WI38 (cell line): ENCODE results near the gene SELENOI.

Source experiments
- H3K4me3 ChIP-seq: 2 replicates; pipeline ENCODE4 v1.5.1; 2011; ENCODE audit warnings: low read depth, mild to moderate bottlenecking, control low read depth, low read length
- CTCF ChIP-seq: IDR thresholded peaks from 2 replicates; pipeline ENCODE4 v1.5.1; 2012; ENCODE audit warnings: low read depth, mild to moderate bottlenecking, control low read depth, low read length

Gene SELENOI

GRCh38 chr2:26384183-26384582 lies 38.2 kb downstream of the SELENOI start:
- H3K4me3 ChIP-seq, result no peak overlapping the region
- no peak for TF ChIP-seq CTCF

- TF ChIP-seq CTCF, result no peak
Measured at GRCh38 chr2:26384597-26384996, 38.7 kb downstream of the SELENOI start.

GRCh38 chr2:26387189-26387588 lies 41.2 kb downstream of the SELENOI start:
- TF ChIP-seq CTCF, result no peak
- H3K4me3 ChIP-seq, result no peak overlapping the region

More at GRCh38 chr2:26384597-26384996, 38.7 kb downstream of the SELENOI start:
- no peak overlapping the region for H3K4me3 ChIP-seq

GRCh38 chr2:26394694-26395093 lies 48.8 kb downstream of the SELENOI start:
- no peak for TF ChIP-seq CTCF
- H3K4me3 ChIP-seq, result no peak overlapping the region

GRCh38 chr2:26395394-26395793 lies 49.5 kb downstream of the SELENOI start:
- TF ChIP-seq CTCF, result no peak
- H3K4me3 ChIP-seq, result no peak overlapping the region

GRCh38 chr2:26396734-26397298 lies 50.9 kb downstream of the SELENOI start:
- H3K4me3 ChIP-seq, result no peak overlapping the region
- TF ChIP-seq CTCF, result no peak

GRCh38 chr2:26399771-26400376 lies 53.9 kb downstream of the SELENOI start:
- no peak overlapping the region for H3K4me3 ChIP-seq
- TF ChIP-seq CTCF, result no peak
